A549 (cell line): ENCODE data around the gene GYG2. TPM values are rescaled to one million over a fixed set of nuclear protein-coding genes. Genes with fewer than 3 reads are reported as not detected.
A peak's percentile ranks its signal among the peaks of the same experiment; 100 is the strongest.

Source experiments
- ATAC-seq, 2 experiments: fragments of 200-7000 bp in 1 of 2; fragments of >200 bp in 1 of 2; cut with Nextera tagmentation in 1 of 2; cut with Tn5 transposase in 1 of 2; 3 replicates each; pipeline versions ENCODE4 v1.8.0 to v1.9.1; 2018 to 2020; ENCODE audit warnings: mild to moderate bottlenecking in 1 of 2, moderate library complexity in 1 of 2
- CTCF ChIA-PET: fragments of 300-600 bp; sonication (Branson Sonifier 250); formaldehyde crosslinking; extraction: SDS; loops from one replicate; lab custom pipeline; 2021; ENCODE audit warnings: antibody characterized with exemption, inconsistent platforms; lab: Yijun Ruan, JAX
- POLR2A ChIA-PET: fragments of 350-600 bp; formaldehyde crosslinking; extraction: SDS; loops from one replicate; lab custom pipeline; 2021; ENCODE audit warnings: antibody characterized with exemption, inconsistent platforms; lab: Yijun Ruan, JAX
- DNase-seq, 2 experiments: peaks; one replicate each; pipeline versions ENCODE4 v3.0.0 to v3.0.0-alpha.2; 2011 to 2016; ENCODE audit warnings: low read depth in 1 of 2, low spot score in 1 of 2
- FAIRE-seq: peaks from 2 replicates; lab custom pipeline; 2011; peaks lifted over from hg19 to GRCh38; lab: Jason Lieb, UNC
- H3K27ac ChIP-seq, 2 experiments: fragments of >200 bp; sonication (Bioruptor Twin); formaldehyde crosslinking; 3 replicates each; pipeline ENCODE4 v1.5.1; 2016 to 2017
- H3K4me1 ChIP-seq: fragments of >200 bp; sonication (Bioruptor Twin); formaldehyde crosslinking; 3 replicates; pipeline ENCODE4 v1.6.1; 2016
- H3K4me2 ChIP-seq: fragments of >200 bp; sonication (Bioruptor Twin); formaldehyde crosslinking; 3 replicates; pipeline ENCODE4 v1.6.1; 2016
- H3K4me3 ChIP-seq: fragments of >200 bp; sonication (Bioruptor Twin); formaldehyde crosslinking; 3 replicates; pipeline ENCODE4 v1.5.1; 2016
- H3K9me3 ChIP-seq: fragments of >200 bp; sonication (Bioruptor Twin); formaldehyde crosslinking; 3 replicates; pipeline ENCODE4 v1.6.1; 2016
- BHLHE40 ChIP-seq: IDR thresholded peaks from 2 replicates; pipeline ENCODE4 v1.6.1; 2012; ENCODE audit warnings: low read depth, low read length, inconsistent platforms
- CEBPB ChIP-seq, 2 experiments: fragments of >200 bp in 1 of 2; sonication (Bioruptor Twin) in 1 of 2; formaldehyde crosslinking in 1 of 2; IDR thresholded peaks; 2 replicates each; pipeline ENCODE4 v1.6.1; 2012 to 2016
- CHD4 ChIP-seq: fragments of 200-600 bp; sonication (generic); IDR thresholded peaks from 2 replicates; pipeline ENCODE4 v1.6.1; 2016; ENCODE audit warnings: antibody characterized with exemption, mild to moderate bottlenecking, borderline replicate concordance
- EHF ChIP-seq: fragments of 250-450 bp; sonication (Bioruptor Pico); IDR thresholded peaks from 2 replicates; pipeline ENCODE4 v1.5.0; 2020; ENCODE audit warnings: mild to moderate bottlenecking
- FOSB ChIP-seq: fragments of 250-450 bp; sonication (Bioruptor Pico); IDR thresholded peaks from 2 replicates; pipeline ENCODE4 v1.5.0; 2020; ENCODE audit warnings: mild to moderate bottlenecking, moderate library complexity
- FOSL2 ChIP-seq, 2 experiments: fragments of 450-650 bp in 1 of 2; fragments of >200 bp in 1 of 2; sonication (Bioruptor Twin) in 1 of 2; formaldehyde crosslinking; IDR thresholded peaks; 2 replicates each; pipeline versions ENCODE4 v1.5.0 to v1.6.1; 2016 to 2020; ENCODE audit warnings: mild to moderate bottlenecking in 1 of 2, moderate library complexity in 1 of 2
- GATA3 ChIP-seq: IDR thresholded peaks from 2 replicates; pipeline ENCODE4 v1.6.1; 2012; ENCODE audit warnings: borderline replicate concordance
- HDAC2 ChIP-seq: fragments of 200-600 bp; sonication (generic); IDR thresholded peaks from 2 replicates; pipeline ENCODE4 v1.6.1; 2016
- HEYL ChIP-seq: fragments of 250-450 bp; sonication (Bioruptor Pico); IDR thresholded peaks from 2 replicates; pipeline ENCODE4 v1.8.0; 2021; ENCODE audit warnings: mild to moderate bottlenecking, moderate library complexity
- HOXA7 ChIP-seq: fragments of 250-450 bp; sonication (Bioruptor Pico); IDR thresholded peaks from 2 replicates; pipeline ENCODE4 v1.5.0; 2020; ENCODE audit warnings: mild to moderate bottlenecking, moderate library complexity
- HOXB13 ChIP-seq: fragments of 250-450 bp; sonication (Bioruptor Pico); IDR thresholded peaks from 2 replicates; pipeline ENCODE4 v1.5.0; 2020; ENCODE audit warnings: low read depth, mild to moderate bottlenecking, moderate library complexity
- HOXB5 ChIP-seq: fragments of 250-450 bp; sonication (Bioruptor Pico); IDR thresholded peaks from 2 replicates; pipeline ENCODE4 v1.5.0; 2020; ENCODE audit warnings: mild to moderate bottlenecking, moderate library complexity
- JUN ChIP-seq, 2 experiments: fragments of >200 bp; sonication (Bioruptor Twin); formaldehyde crosslinking; IDR thresholded peaks; 2 replicates in 1 of 2; 3 replicates in 1 of 2; pipeline ENCODE4 v1.6.1; 2016 to 2017
- JUNB ChIP-seq: fragments of >200 bp; sonication (Bioruptor Twin); formaldehyde crosslinking; IDR thresholded peaks from 2 replicates; pipeline ENCODE4 v1.6.1; 2016
- MAZ ChIP-seq: fragments of 150-350 bp; IDR thresholded peaks from 2 replicates; pipeline ENCODE4 v1.6.1; 2014; ENCODE audit warnings: antibody characterized with exemption, low read depth, low read length, borderline replicate concordance
- MYC ChIP-seq: IDR thresholded peaks from 2 replicates; pipeline ENCODE4 v1.6.1; 2012; ENCODE audit warnings: mild to moderate bottlenecking, inconsistent platforms, low read length, improper control_type of control experiment, borderline replicate concordance
- NFE2L2 ChIP-seq: fragments of 150-350 bp; conservative IDR thresholded peaks from 2 replicates; pipeline ENCODE4 v1.6.1; 2014; ENCODE audit warnings: low read length
- POLR2A ChIP-seq: IDR thresholded peaks from 2 replicates; pipeline ENCODE4 v1.6.1; 2012; ENCODE audit warnings: mild to moderate bottlenecking, low read length
- POLR2AphosphoS2 ChIP-seq: conservative IDR thresholded peaks from 2 replicates; pipeline ENCODE4 v1.6.1; 2012; ENCODE audit warnings: low read length, improper control_type of control experiment, inconsistent platforms
- RFX5 ChIP-seq: fragments of 450-650 bp; IDR thresholded peaks from 2 replicates; pipeline ENCODE4 v1.7.1; 2014; ENCODE audit warnings: antibody characterized with exemption, mild to moderate bottlenecking, moderate library complexity
- TP53 ChIP-seq: fragments of 250-450 bp; sonication (Bioruptor Pico); IDR thresholded peaks from 2 replicates; pipeline ENCODE4 v1.5.0; 2021; ENCODE audit warnings: mild to moderate bottlenecking, moderate library complexity
- ZNF302 ChIP-seq: fragments of 250-450 bp; sonication (Bioruptor Pico); IDR thresholded peaks from 2 replicates; pipeline ENCODE4 v1.9.0; 2021; ENCODE audit warnings: inconsistent platforms, mild to moderate bottlenecking, moderate library complexity
- WGBS: methylation state at CpG from one replicate; pipeline ENCODE4 v1.1.6; 2017; ENCODE audit errors: missing lambda C conversion rate; 5-methylcytosine and 5-hydroxymethylcytosine counted together
- polyA plus RNA-seq, 4 experiments: library from polyadenylated mRNA; depleted of rRNA in 3 of 4; stranded (reverse); fragments of >200 nt; fragmentation: RNase III in 1 of 4; extraction: RNeasy Plus Mini Kit Qiagen cat#74134 plus additional on column Dnase treatment in 1 of 4; gene quantifications; 2 replicates in 3 of 4; 3 replicates in 1 of 4; pipeline ENCODE4 v1.2.3, GENCODE V29; 2011 to 2017
- TF ChIP-seq, protein P1 (sequence below): fragments of 150-350 bp; IDR thresholded peaks from 2 replicates; pipeline ENCODE4 v1.6.1; 2014; ENCODE audit warnings: low read depth, mild to moderate bottlenecking, low read length
- TF ChIP-seq, protein P2 (sequence below): fragments of 250-450 bp; sonication (Bioruptor Pico); IDR thresholded peaks from 2 replicates; pipeline ENCODE4 v1.5.0; 2021; ENCODE audit warnings: mild to moderate bottlenecking, moderate library complexity, borderline replicate concordance
- TF ChIP-seq, protein P3 (sequence below): fragments of 200-600 bp; sonication (generic); IDR thresholded peaks from 2 replicates; pipeline ENCODE4 v1.6.1; 2016; ENCODE audit warnings: antibody characterized with exemption, mild to moderate bottlenecking, moderate library complexity

GYG2 gene
- polyA plus RNA-seq, 2 of the 4 experiments (the other 2 are of a cell fraction): 12.7 to 14.3 TPM

DNA sequence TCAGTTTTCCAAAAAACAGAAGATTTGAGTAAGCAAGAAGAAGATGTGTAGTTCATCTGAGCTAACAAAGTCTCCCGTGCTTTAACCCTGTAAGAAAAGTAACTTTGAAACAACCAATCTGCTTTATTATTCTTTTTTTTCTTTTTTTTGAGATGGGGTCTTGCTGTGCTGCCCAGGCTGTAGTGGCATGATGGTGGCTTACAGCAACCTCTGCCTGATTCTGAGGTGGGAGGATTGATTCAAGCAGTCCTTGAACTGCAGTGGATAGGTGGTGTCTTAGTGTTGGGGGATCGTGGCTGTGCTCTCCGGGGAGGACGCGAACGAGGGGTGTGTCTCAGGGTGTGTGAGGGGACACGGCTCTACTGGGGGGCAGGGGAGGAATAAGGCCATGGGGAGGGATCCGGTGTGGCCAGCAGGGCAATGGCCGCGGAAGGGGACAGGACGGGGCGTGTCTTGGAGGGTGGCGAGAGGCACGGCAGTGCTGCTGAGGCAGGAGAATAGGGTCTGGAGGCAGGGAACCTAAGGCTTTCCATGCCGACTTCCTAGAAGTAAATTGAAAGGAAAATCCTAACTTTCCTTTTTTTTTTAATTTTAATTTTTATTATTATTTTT is 98.0 kb downstream of the GYG2 start:
- Histone ChIP-seq H3K4me2 (no peak overlapping the region), H3K4me3 (no peak overlapping the region)
- no peak for DNase-seq
- no peak for TF ChIP-seq FOSL2 (IDR thresholded peaks at IDR 0.05)
- no peak for TF ChIP-seq FOSL2 (CRISPR knock-in tag; IDR thresholded peaks at IDR 0.05)
- no peak for TF ChIP-seq POLR2A
- no peak for TF ChIP-seq CHD4
- TF ChIP-seq FOSB: no peak
- no peak for TF ChIP-seq HOXA7 (CRISPR knock-in tag)
- TF ChIP-seq CEBPB (IDR thresholded peaks at IDR 0.05): no peak
- no peak for TF ChIP-seq ZNF302 (CRISPR knock-in tag)
- TF ChIP-seq JUN (IDR thresholded peaks at IDR 0.05): no peak
- TF ChIP-seq, protein P1, sequence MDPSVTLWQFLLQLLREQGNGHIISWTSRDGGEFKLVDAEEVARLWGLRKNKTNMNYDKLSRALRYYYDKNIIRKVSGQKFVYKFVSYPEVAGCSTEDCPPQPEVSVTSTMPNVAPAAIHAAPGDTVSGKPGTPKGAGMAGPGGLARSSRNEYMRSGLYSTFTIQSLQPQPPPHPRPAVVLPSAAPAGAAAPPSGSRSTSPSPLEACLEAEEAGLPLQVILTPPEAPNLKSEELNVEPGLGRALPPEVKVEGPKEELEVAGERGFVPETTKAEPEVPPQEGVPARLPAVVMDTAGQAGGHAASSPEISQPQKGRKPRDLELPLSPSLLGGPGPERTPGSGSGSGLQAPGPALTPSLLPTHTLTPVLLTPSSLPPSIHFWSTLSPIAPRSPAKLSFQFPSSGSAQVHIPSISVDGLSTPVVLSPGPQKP: no peak
- TF ChIP-seq, all 56 proteins: peak for 0
- ATAC-seq: no peak
- Histone ChIP-seq H3K9me3 (peaks cover 6% of the 10 kb centered on the region; the same call in 1 of the 3 replicates), H3K27ac (peak overlapping the region; percentile 100; a peak in 5 of 6 replicates), H3K4me1 (peaks cover 7% of the 10 kb centered on the region; the same call in 2 of the 3 replicates)
- ChIA-PET POLR2A (no interaction called here), CTCF (no interaction called here)
- FAIRE-seq: no peak
- 96% methylated on average over 11 of the region's 15 CpGs for WGBS

DNA sequence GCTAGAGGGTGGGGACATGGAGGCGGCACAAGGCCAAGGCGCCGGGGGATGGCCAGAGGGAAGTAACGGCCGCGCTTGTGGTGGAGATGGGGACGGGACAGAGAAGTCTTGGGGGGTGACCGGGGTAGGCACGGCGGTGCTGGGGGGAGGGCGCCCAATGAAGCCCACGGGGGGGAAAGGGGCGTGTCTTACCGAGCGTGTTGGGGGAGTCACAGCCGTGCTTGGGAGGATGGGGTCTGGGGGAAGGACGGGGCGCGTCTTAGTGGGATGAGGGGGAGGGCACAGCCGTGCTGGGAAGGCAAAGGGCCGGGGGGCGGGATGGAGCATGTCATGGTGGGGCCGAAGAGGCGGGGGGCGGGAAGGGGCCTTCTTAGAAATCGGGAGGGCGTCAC is 99.5 kb downstream of the GYG2 start:
- ATAC-seq (peak; percentile 79 to 82), FAIRE-seq (no peak), DNase-seq (peak in 1 of 2 experiments; percentile 52)
- H3K4me2 ChIP-seq: peak overlapping the region; percentile 76
- H3K27ac ChIP-seq: peak overlapping the region; percentile 100
- WGBS: 0% methylated on average over 3 of the region's 27 CpGs
- ChIA-PET CTCF (interaction anchor here (1.5 kb wide), 1 partner anchor 11 kb away, joined by 4 read pairs; no protein-coding TSS in a partner anchor), POLR2A (interaction anchor here (0.5 to 2.0 kb wide), 8 partner anchors 16 to 861 kb away, joined by 3 to 26 read pairs (median 4); a partner anchor contains a TSS)
- H3K4me3 ChIP-seq: peak overlapping the region; percentile 94
- TF ChIP-seq JUN (IDR thresholded peaks at IDR 0.05) (no peak), TP53 (CRISPR knock-in tag) (no peak), EHF (CRISPR knock-in tag) (no peak), NFE2L2 (no peak), GATA3 (no peak), FOSL2 (IDR thresholded peaks at IDR 0.05) (no peak), FOSL2 (CRISPR knock-in tag; IDR thresholded peaks at IDR 0.05) (no peak), CHD4 (no peak), POLR2AphosphoS2 (no peak), HEYL (CRISPR knock-in tag) (no peak)
- TF ChIP-seq, protein P2, sequence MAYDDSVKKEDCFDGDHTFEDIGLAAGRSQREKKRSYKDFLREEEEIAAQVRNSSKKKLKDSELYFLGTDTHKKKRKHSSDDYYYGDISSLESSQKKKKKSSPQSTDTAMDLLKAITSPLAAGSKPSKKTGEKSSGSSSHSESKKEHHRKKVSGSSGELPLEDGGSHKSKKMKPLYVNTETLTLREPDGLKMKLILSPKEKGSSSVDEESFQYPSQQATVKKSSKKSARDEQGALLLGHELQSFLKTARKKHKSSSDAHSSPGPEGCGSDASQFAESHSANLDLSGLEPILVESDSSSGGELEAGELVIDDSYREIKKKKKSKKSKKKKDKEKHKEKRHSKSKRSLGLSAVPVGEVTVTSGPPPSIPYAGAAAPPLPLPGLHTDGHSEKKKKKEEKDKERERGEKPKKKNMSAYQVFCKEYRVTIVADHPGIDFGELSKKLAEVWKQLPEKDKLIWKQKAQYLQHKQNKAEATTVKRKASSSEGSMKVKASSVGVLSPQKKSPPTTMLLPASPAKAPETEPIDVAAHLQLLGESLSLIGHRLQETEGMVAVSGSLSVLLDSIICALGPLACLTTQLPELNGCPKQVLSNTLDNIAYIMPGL (CRISPR knock-in tag): no peak
- peaks cover 7% of the 10 kb centered on the region; the same call in 2 of the 3 replicates for H3K4me1 ChIP-seq
- H3K9me3 ChIP-seq: peaks cover 6% of the 10 kb centered on the region; the same call in 1 of the 3 replicates

DNA sequence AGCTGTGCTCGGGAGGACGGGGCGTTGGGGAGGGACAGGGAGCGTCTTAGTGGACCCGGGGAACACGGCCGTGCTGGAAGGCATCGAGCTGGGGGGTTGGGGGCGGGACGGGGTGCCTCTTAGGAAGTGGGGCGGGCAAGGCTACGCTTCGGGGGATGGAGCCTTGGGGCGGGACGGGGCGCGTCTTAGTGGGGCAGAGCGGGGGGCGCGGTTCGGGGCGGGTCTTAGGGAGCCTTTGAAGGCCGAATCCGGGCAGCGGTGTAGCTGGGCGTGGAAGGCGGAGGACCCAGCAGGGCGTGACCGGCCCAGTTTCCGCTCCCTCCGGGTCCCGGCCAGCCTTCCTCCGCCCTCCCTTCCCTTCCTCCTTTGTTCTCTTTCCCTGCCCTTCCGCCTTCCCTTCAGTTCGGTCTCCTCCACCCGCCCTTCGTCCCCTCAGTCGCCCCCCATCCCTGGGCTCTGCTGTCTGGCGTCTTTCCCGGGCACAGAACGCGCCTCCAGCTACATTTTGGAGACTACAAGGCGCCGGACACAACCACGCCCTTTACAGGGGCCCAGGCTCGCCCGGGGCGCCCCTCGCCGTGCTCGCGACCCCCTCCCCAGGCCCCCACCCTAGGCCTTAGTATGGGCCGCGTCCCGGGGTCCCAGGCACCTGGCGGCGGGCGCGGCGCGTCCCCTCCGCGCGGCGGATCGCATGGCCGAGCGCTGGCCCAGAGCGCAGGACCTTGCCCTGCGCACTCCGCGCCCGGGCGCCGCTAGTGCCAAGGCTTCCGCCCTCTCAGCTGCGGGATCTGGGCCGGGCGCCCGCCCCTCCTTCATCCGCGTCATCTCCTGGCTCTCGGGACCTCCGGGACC is 100.1 kb downstream of the GYG2 start, which contains the start of gene ARSD:
ARSD (minus strand) TSS at position 757 of the 852 bp plus-strand sequence; CDS start at position 693, 64 bp downstream.
- peak; percentile 88 to 92 for ATAC-seq
- Histone ChIP-seq H3K4me3 (peak within 1 kb of the TSS; percentile 94), H3K4me2 (peak within 1 kb of the TSS; percentile 76), H3K9me3 (peaks cover 6% of the 10 kb centered on the region; the same call in 1 of the 3 replicates), H3K27ac (peak within 1 kb of the TSS; percentile 100), H3K4me1 (peaks cover 7% of the 10 kb centered on the region; the same call in 2 of the 3 replicates)
- POLR2A ChIA-PET: interaction anchor here (0.5 to 2.0 kb wide), 12 partner anchors 15 to 860 kb away, joined by 3 to 26 read pairs (median 4); a partner anchor contains a TSS
- under 1% methylated on average over 27 of the region's 84 CpGs for WGBS
- DNase-seq: peak; percentile 73 to 97
- no peak for FAIRE-seq
- CTCF ChIA-PET: interaction anchor here (0.6 to 1.5 kb wide), 2 partner anchors 12 to 28 kb away, joined by 3 to 4 read pairs; no protein-coding TSS in a partner anchor
- TF ChIP-seq MAZ: 0 out of 2 replicates have a peak, but pooled peaks have one; percentile 9
- TF ChIP-seq JUNB: no peak
- TF ChIP-seq HOXB13 (CRISPR knock-in tag): no peak
- no peak for TF ChIP-seq RFX5
- no peak for TF ChIP-seq HDAC2
- TF ChIP-seq, protein P3, sequence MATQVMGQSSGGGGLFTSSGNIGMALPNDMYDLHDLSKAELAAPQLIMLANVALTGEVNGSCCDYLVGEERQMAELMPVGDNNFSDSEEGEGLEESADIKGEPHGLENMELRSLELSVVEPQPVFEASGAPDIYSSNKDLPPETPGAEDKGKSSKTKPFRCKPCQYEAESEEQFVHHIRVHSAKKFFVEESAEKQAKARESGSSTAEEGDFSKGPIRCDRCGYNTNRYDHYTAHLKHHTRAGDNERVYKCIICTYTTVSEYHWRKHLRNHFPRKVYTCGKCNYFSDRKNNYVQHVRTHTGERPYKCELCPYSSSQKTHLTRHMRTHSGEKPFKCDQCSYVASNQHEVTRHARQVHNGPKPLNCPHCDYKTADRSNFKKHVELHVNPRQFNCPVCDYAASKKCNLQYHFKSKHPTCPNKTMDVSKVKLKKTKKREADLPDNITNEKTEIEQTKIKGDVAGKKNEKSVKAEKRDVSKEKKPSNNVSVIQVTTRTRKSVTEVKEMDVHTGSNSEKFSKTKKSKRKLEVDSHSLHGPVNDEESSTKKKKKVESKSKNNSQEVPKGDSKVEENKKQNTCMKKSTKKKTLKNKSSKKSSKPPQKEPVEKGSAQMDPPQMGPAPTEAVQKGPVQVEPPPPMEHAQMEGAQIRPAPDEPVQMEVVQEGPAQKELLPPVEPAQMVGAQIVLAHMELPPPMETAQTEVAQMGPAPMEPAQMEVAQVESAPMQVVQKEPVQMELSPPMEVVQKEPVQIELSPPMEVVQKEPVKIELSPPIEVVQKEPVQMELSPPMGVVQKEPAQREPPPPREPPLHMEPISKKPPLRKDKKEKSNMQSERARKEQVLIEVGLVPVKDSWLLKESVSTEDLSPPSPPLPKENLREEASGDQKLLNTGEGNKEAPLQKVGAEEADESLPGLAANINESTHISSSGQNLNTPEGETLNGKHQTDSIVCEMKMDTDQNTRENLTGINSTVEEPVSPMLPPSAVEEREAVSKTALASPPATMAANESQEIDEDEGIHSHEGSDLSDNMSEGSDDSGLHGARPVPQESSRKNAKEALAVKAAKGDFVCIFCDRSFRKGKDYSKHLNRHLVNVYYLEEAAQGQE: peak; percentile 17; the same call in 1 of the 2 replicates
- TF ChIP-seq POLR2AphosphoS2: no peak
- TF ChIP-seq BHLHE40: no peak
- TF ChIP-seq MYC: no peak; the same call in 1 of the 2 replicates
- no peak for TF ChIP-seq HOXB5
